HG03442 (cell line): ENCODE results near the gene PKNOX2.

Experiments used
- ATAC-seq: cut with Tn5 transposase; IDR thresholded peaks from one replicate; pipeline ENCODE4 v1.9.1; 2021; ENCODE audit warnings: mild to moderate bottlenecking, moderate library complexity; ENCODE audit not compliant: unreplicated experiment

Gene PKNOX2

GRCh38 chr11:125460275-125460674 is 295.7 kb downstream of the PKNOX2 start:
- ATAC-seq: no peak

GRCh38 chr11:125463590-125464269 is 299.2 kb downstream of the PKNOX2 start:
- ATAC-seq: no peak

- ATAC-seq: no peak
Observed at GRCh38 chr11:125464270-125464662, 299.7 kb downstream of the PKNOX2 start.

GRCh38 chr11:125464666-125465065 is 300.1 kb downstream of the PKNOX2 start:
- ATAC-seq: no peak

- ATAC-seq: no peak
Observed at GRCh38 chr11:125465255-125465654, 300.7 kb downstream of the PKNOX2 start.

GRCh38 chr11:125465701-125466100 is 301.1 kb downstream of the PKNOX2 start:
- ATAC-seq: no peak

GRCh38 chr11:125468025-125468424 is 303.5 kb downstream of the PKNOX2 start:
- ATAC-seq: no peak

- no peak for ATAC-seq
Observed at GRCh38 chr11:125468852-125469251, 304.3 kb downstream of the PKNOX2 start.

GRCh38 chr11:125470355-125470754 is 305.8 kb downstream of the PKNOX2 start:
- no peak for ATAC-seq

GRCh38 chr11:125476721-125477120 is 312.2 kb downstream of the PKNOX2 start:
- no peak for ATAC-seq

GRCh38 chr11:125479137-125479536 is 314.6 kb downstream of the PKNOX2 start:
- ATAC-seq: no peak

- ATAC-seq: no peak
Observed at GRCh38 chr11:125481531-125481930, 317.0 kb downstream of the PKNOX2 start.
